Suprapubic skin (tissue), 4 donors: Measurements from ENCODE around the gene NCAPD2.
A peak's percentile ranks its signal among the peaks of the same experiment; 100 is the strongest.
"Not testable (repeated sequence)": the region's sequence is repeated elsewhere in the genome, so short reads cannot be mapped to it uniquely, and the experiment has no call there.

ENCODE experiments used
- EP300 ChIP-seq: sonication (generic); formaldehyde crosslinking; IDR thresholded peaks from one replicate; pipeline ENCODE4 v1.6.1; 2017; ENCODE audit warnings: antibody characterized with exemption
- POLR2A ChIP-seq, 2 donors: fragments of 450-650 bp; IDR thresholded peaks; one replicate each; pipeline ENCODE4 v1.6.1; 2017; ENCODE audit warnings: antibody characterized with exemption in 2 of 2, mild to moderate bottlenecking in 2 of 2, moderate library complexity in 2 of 2
- POLR2AphosphoS5 ChIP-seq, 3 donors: sonication (generic); formaldehyde crosslinking; IDR thresholded peaks; one replicate each; pipeline ENCODE4 v1.6.1; 2017; ENCODE audit warnings: antibody characterized with exemption in 3 of 3
- TF ChIP-seq, protein P1 (sequence below), 2 donors: fragments of 200-600 bp in 1 of 2; fragments of 450-650 bp in 1 of 2; sonication (generic) in 1 of 2; IDR thresholded peaks; one replicate each; pipeline ENCODE4 v1.5.1; 2016 to 2019; ENCODE audit warnings: antibody characterized with exemption in 2 of 2, mild to moderate bottlenecking in 1 of 2, moderate library complexity in 1 of 2

DNA sequence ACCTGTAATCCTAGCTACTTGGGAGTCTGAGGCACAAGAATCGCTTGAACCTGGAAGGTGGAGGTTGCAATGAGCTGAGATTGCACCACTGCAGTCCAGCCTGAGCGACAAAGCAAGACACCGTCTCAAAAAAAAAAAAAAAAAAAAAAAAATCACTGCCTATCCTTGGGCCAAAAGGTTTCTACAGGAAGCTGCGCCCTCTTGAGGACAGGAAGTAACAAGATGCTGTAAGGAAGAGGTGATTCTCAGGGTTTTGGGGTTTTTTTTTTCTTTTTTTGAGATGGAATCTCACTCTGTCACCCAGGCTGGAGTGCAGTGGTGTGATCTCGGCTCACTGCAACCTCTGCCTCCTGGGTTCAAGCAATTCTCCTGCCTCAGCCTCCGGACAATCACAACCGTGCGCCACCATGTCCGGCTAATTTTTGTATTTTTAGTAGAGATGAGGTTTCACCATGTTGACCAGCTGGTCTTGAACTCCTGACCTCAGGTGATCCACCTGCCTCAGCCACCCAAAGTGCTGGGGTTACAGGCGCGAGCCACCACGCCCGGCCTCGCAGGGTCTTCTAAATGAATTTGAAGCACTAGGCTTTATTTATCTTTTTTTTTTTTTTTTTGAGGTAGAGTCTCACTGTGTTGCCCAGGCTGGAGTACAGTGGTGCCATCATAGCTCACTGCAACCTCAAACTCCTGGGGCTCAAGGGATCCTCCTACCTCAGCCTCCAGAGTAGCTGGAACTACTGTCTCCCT is 64.3 kb downstream of the NCAPD2 start:
- TF ChIP-seq, protein P1, sequence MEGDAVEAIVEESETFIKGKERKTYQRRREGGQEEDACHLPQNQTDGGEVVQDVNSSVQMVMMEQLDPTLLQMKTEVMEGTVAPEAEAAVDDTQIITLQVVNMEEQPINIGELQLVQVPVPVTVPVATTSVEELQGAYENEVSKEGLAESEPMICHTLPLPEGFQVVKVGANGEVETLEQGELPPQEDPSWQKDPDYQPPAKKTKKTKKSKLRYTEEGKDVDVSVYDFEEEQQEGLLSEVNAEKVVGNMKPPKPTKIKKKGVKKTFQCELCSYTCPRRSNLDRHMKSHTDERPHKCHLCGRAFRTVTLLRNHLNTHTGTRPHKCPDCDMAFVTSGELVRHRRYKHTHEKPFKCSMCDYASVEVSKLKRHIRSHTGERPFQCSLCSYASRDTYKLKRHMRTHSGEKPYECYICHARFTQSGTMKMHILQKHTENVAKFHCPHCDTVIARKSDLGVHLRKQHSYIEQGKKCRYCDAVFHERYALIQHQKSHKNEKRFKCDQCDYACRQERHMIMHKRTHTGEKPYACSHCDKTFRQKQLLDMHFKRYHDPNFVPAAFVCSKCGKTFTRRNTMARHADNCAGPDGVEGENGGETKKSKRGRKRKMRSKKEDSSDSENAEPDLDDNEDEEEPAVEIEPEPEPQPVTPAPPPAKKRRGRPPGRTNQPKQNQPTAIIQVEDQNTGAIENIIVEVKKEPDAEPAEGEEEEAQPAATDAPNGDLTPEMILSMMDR (IDR thresholded peaks at IDR 0.05): peak in 1 of 2 donors; percentile 30
- TF ChIP-seq POLR2A (IDR thresholded peaks at IDR 0.05); POLR2AphosphoS5 (IDR thresholded peaks at IDR 0.05); EP300: not testable (repeated sequence)
